Suprapubic skin (tissue), 4 donors: ENCODE data around the gene RGS6. TPM values are rescaled to one million over a fixed set of nuclear protein-coding genes. Genes with fewer than 3 reads are reported as not detected.

Experiments used
- DNase-seq, 2 donors: peaks; one replicate each; pipeline ENCODE4 v3.0.0-alpha.2; 2019; ENCODE audit warnings: low spot score in 2 of 2
- H3K27ac ChIP-seq: fragments of 200-600 bp; sonication (generic); one replicate; pipeline ENCODE4 v1.5.1; 2019
- H3K27me3 ChIP-seq: fragments of 200-600 bp; sonication (generic); one replicate; pipeline ENCODE4 v1.5.1; 2019
- H3K36me3 ChIP-seq: fragments of 200-600 bp; sonication (generic); one replicate; pipeline ENCODE4 v1.5.1; 2019
- H3K4me1 ChIP-seq: fragments of 200-600 bp; sonication (generic); one replicate; pipeline ENCODE4 v1.5.1; 2019
- H3K4me3 ChIP-seq: fragments of 200-600 bp; sonication (generic); one replicate; pipeline ENCODE4 v1.5.1; 2019; ENCODE audit warnings: mild to moderate bottlenecking
- H3K9me3 ChIP-seq: fragments of 200-600 bp; sonication (generic); one replicate; pipeline ENCODE4 v1.5.1; 2019
- CTCF ChIP-seq, 2 donors: fragments of 200-600 bp in 1 of 2; fragments of 450-650 bp in 1 of 2; sonication (generic) in 1 of 2; IDR thresholded peaks; one replicate each; pipeline ENCODE4 v1.5.1; 2016 to 2019; ENCODE audit warnings: antibody characterized with exemption in 2 of 2, mild to moderate bottlenecking in 1 of 2, moderate library complexity in 1 of 2
- EP300 ChIP-seq: sonication (generic); formaldehyde crosslinking; IDR thresholded peaks from one replicate; pipeline ENCODE4 v1.6.1; 2017; ENCODE audit warnings: antibody characterized with exemption
- POLR2A ChIP-seq, 2 donors: fragments of 450-650 bp; IDR thresholded peaks; one replicate each; pipeline ENCODE4 v1.6.1; 2017; ENCODE audit warnings: antibody characterized with exemption in 2 of 2, mild to moderate bottlenecking in 2 of 2, moderate library complexity in 2 of 2
- POLR2AphosphoS5 ChIP-seq, 3 donors: sonication (generic); formaldehyde crosslinking; IDR thresholded peaks; one replicate each; pipeline ENCODE4 v1.6.1; 2017; ENCODE audit warnings: antibody characterized with exemption in 3 of 3
- WGBS: methylation state at CpG from one replicate; pipeline ENCODE4 v1.1.5; 2018; 5-methylcytosine and 5-hydroxymethylcytosine counted together
- total RNA-seq, 4 donors: library from RNA; depleted of rRNA; stranded (reverse); fragments of >200 nt; gene quantifications; one replicate each; pipeline ENCODE4 v1.1.0, GENCODE V29; 2016

Gene RGS6
- total RNA-seq, 4 donors from 2014 or later, result 0.08 to 4.4 (median 1.0) TPM

GRCh38 chr14:72186523-72186922 is 254.3 kb downstream of the RGS6 start:
- H3K4me3 ChIP-seq, result no peak overlapping the region
- TF ChIP-seq POLR2AphosphoS5 (IDR thresholded peaks at IDR 0.05) (no peak), CTCF (IDR thresholded peaks at IDR 0.05) (no peak), POLR2A (IDR thresholded peaks at IDR 0.05) (no peak), EP300 (no peak)
- no peaks in the 10 kb centered on the region for H3K4me1 ChIP-seq
- 34% methylated on average over 3 of the region's 3 CpGs for WGBS
- no peaks in the 10 kb centered on the region for H3K9me3 ChIP-seq
- no peak for DNase-seq
- no peaks in the 10 kb centered on the region for H3K36me3 ChIP-seq
- no peak overlapping the region for H3K27ac ChIP-seq
- no peaks in the 10 kb centered on the region for H3K27me3 ChIP-seq

DNA sequence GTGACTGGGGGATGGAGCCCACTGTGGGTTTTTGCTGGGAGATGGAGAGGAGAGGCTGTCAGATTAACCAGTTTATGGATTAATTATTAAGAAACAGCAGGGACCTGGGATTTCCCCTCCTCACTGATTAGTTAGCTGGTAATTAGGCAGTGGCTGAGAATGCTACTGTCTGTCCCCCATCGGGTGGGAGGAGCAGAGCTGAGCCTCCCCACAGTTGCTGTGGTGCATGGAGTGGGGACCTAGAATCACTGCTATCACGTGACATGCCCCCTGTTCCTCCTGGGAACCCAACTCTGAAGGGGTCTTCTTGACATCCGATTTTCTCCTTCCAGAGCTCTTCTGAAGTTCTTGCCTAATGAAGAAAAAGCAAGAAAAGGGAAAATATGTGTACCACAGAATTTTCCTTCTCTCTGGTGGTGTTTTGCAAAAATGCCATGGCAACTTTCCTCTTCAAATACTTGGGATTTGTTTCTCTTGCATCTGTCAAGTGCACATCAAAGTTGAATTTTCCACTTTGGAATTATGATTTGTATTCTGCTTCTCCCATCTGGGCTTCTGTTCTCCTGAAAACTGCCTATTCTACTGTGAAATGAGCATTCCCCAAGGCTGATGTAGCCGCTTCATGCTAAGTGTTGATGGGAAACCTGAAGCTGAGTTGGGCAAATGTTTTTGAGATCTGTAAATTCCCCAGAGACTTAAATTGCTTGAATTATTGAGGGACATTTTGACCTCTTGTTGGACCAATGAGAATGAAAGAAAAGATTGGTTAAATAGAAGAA is 264.2 kb downstream of the RGS6 start:
- 67% methylated on average over 4 of the region's 4 CpGs for WGBS
- H3K4me3 ChIP-seq, result no peak overlapping the region
- H3K36me3 ChIP-seq, result no peaks in the 10 kb centered on the region
- TF ChIP-seq EP300 (no peak), CTCF (IDR thresholded peaks at IDR 0.05) (no peak)
- DNase-seq, result no peak
- no peaks in the 10 kb centered on the region for H3K9me3 ChIP-seq
- H3K27ac ChIP-seq, result no peak overlapping the region
- no peaks in the 10 kb centered on the region for H3K4me1 ChIP-seq
- H3K27me3 ChIP-seq, result no peaks in the 10 kb centered on the region

DNA sequence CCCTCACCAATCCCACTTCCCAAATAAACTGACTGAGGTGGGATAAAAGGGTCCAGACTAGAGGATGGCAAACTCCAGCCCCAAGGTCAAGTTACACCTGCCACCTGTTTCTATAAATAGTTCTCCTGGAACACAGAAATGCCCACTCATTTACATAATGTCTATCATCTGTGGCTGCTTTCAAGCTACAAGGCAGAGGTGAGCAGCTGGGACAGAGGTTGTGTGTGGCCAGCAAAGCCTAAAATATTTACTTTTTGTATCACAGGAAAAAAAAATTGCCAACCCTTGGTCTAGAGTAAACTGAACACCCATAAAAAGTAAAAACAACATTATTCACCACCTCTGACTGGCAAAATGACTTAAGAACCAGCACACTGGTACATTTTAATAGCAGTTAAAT is 269.4 kb downstream of the RGS6 start:
- Histone ChIP-seq H3K36me3 (no peaks in the 10 kb centered on the region), H3K4me1 (no peaks in the 10 kb centered on the region), H3K27me3 (no peaks in the 10 kb centered on the region), H3K4me3 (no peak overlapping the region), H3K27ac (no peak overlapping the region), H3K9me3 (no peaks in the 10 kb centered on the region)
- no peak for DNase-seq
- no peak for TF ChIP-seq POLR2A (IDR thresholded peaks at IDR 0.05)
- TF ChIP-seq CTCF (IDR thresholded peaks at IDR 0.05), result no peak

DNA sequence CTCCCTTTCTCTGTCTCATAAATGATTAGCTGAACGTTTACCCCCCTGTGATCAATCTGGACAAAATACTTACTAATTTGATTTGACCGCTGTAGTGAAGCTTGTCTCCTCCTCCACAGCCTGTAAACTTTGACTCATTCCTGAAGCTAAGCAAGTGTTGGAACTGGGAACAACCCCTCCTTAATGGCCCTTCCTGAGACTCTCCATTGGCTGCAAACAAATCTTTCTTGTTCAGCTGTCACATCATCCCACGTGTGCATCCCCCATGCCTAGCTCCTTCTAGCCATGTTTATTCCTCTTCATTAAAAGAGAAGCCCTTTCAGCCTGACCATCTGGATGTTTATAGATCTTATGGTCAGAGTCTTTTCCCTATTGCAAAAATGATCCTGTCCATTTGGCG is 281.2 kb downstream of the RGS6 start:
- Histone ChIP-seq H3K36me3 (no peaks in the 10 kb centered on the region), H3K27ac (no peak overlapping the region), H3K4me1 (no peaks in the 10 kb centered on the region), H3K9me3 (no peaks in the 10 kb centered on the region), H3K27me3 (no peaks in the 10 kb centered on the region), H3K4me3 (no peak overlapping the region)
- TF ChIP-seq POLR2A (IDR thresholded peaks at IDR 0.05) (no peak), CTCF (IDR thresholded peaks at IDR 0.05) (no peak), POLR2AphosphoS5 (IDR thresholded peaks at IDR 0.05) (no peak)
- 82% methylated on average over 4 of the region's 4 CpGs for WGBS
- DNase-seq, result no peak

GRCh38 chr14:72215080-72215479 is 282.9 kb downstream of the RGS6 start:
- no peak overlapping the region for H3K27ac ChIP-seq
- no peaks in the 10 kb centered on the region for H3K36me3 ChIP-seq
- no peaks in the 10 kb centered on the region for H3K9me3 ChIP-seq
- no peaks in the 10 kb centered on the region for H3K4me1 ChIP-seq
- TF ChIP-seq EP300 (no peak), POLR2AphosphoS5 (IDR thresholded peaks at IDR 0.05) (no peak), CTCF (IDR thresholded peaks at IDR 0.05) (no peak), POLR2A (IDR thresholded peaks at IDR 0.05) (no peak)
- 82% methylated on average over 2 of the region's 2 CpGs for WGBS
- DNase-seq, result no peak
- H3K4me3 ChIP-seq, result no peak overlapping the region
- H3K27me3 ChIP-seq, result no peaks in the 10 kb centered on the region
